ENCODE results near the gene ARHGAP26. TPM values are rescaled to one million over a fixed set of nuclear protein-coding genes. Genes with fewer than 3 reads are reported as not detected.
A peak's percentile ranks its signal among the peaks of the same experiment; 100 is the strongest.

Gene ARHGAP26
- total and polyA plus RNA-seq, 2 donors (not counting 1 experiment from before 2014, with no cell fraction given): 4.1 to 6.8 TPM

GRCh38 chr5:143065996-143066522, 295.9 kb downstream of the ARHGAP26 start:
- H3K4me3 ChIP-seq (replicated peaks in 1 of 4; ENCODE audit: control extremely low read depth in 1 of 4, insufficient read depth in 1 of 4, low read depth in 3 of 4, low read length in 4 of 4): no peak overlapping the region
- no peak for DNase-seq (ENCODE audit: low read depth in 2 of 2)
- H3K9me3 ChIP-seq (ENCODE audit: control insufficient read depth, insufficient read depth, low read depth, low read length): no peaks in the 10 kb centered on the region
- no peaks in the 10 kb centered on the region for H3K36me3 ChIP-seq (ENCODE audit: control insufficient read depth, insufficient read depth, low read length)
- no peaks in the 10 kb centered on the region for H4K20me1 ChIP-seq (ENCODE audit: control insufficient read depth, extremely low read depth, insufficient read depth, low read length)
- H3K4me2 ChIP-seq (ENCODE audit: extremely low read depth, insufficient read depth, low read length): no peak overlapping the region
- H3K4me1 ChIP-seq (ENCODE audit: control insufficient read depth, extremely low read depth, insufficient read depth, low read length): peaks cover 47% of the 10 kb centered on the region
- no peak for TF ChIP-seq EZH2 (IDR thresholded peaks at IDR 0.05; ENCODE audit: low read length, missing control alignments)
- TF ChIP-seq CTCF (conservative IDR thresholded peaks at IDR 0.05 in 1 of 2, IDR thresholded peaks at IDR 0.05 in 1 of 2; ENCODE audit: low read depth in 1 of 2, low read length in 2 of 2): no peak
- H3K27me3 ChIP-seq (ENCODE audit: control insufficient read depth, insufficient read depth, low read length): no peaks in the 10 kb centered on the region
- no peak overlapping the region for H2AFZ ChIP-seq (ENCODE audit: low read length)
- no peaks in the 10 kb centered on the region for H3K79me2 ChIP-seq (ENCODE audit: control insufficient read depth, insufficient read depth, low read length)
- peak overlapping the region; percentile 73 for H3K27ac ChIP-seq (ENCODE audit: insufficient read depth, low read length)
- H3K9ac ChIP-seq (ENCODE audit: insufficient read depth, low read length): no peak overlapping the region

GRCh38 chr5:143066556-143067281, 296.5 kb downstream of the ARHGAP26 start:
- no peak for TF ChIP-seq CTCF (conservative IDR thresholded peaks at IDR 0.05 in 1 of 2, IDR thresholded peaks at IDR 0.05 in 1 of 2; ENCODE audit: low read depth in 1 of 2, low read length in 2 of 2)
- TF ChIP-seq EZH2 (IDR thresholded peaks at IDR 0.05; ENCODE audit: low read length, missing control alignments): no peak
- Histone ChIP-seq H3K4me2 (ENCODE audit: extremely low read depth, insufficient read depth, low read length) (no peak overlapping the region), H4K20me1 (ENCODE audit: control insufficient read depth, extremely low read depth, insufficient read depth, low read length) (no peaks in the 10 kb centered on the region), H3K27ac (ENCODE audit: insufficient read depth, low read length) (peak overlapping the region; percentile 22), H3K36me3 (ENCODE audit: control insufficient read depth, insufficient read depth, low read length) (no peaks in the 10 kb centered on the region), H3K79me2 (ENCODE audit: control insufficient read depth, insufficient read depth, low read length) (no peaks in the 10 kb centered on the region), H2AFZ (ENCODE audit: low read length) (peak overlapping the region; percentile 4), H3K27me3 (ENCODE audit: control insufficient read depth, insufficient read depth, low read length) (no peaks in the 10 kb centered on the region), H3K4me1 (ENCODE audit: control insufficient read depth, extremely low read depth, insufficient read depth, low read length) (peaks cover 43% of the 10 kb centered on the region), H3K4me3 (replicated peaks in 1 of 4; ENCODE audit: control extremely low read depth in 1 of 4, insufficient read depth in 1 of 4, low read depth in 3 of 4, low read length in 4 of 4) (no peak overlapping the region), H3K9me3 (ENCODE audit: control insufficient read depth, insufficient read depth, low read depth, low read length) (no peaks in the 10 kb centered on the region), H3K9ac (ENCODE audit: insufficient read depth, low read length) (no peak overlapping the region)
- DNase-seq (ENCODE audit: low read depth in 2 of 2): peak in 1 of 2 donors; percentile 58

- TF ChIP-seq CTCF (conservative IDR thresholded peaks at IDR 0.05 in 1 of 2, IDR thresholded peaks at IDR 0.05 in 1 of 2; ENCODE audit: low read depth in 1 of 2, low read length in 2 of 2): no peak
- no peak for TF ChIP-seq EZH2 (IDR thresholded peaks at IDR 0.05; ENCODE audit: low read length, missing control alignments)
- Histone ChIP-seq H3K4me2 (ENCODE audit: extremely low read depth, insufficient read depth, low read length) (no peak overlapping the region), H3K9me3 (ENCODE audit: control insufficient read depth, insufficient read depth, low read depth, low read length) (no peaks in the 10 kb centered on the region), H3K4me3 (replicated peaks in 1 of 4; ENCODE audit: control extremely low read depth in 1 of 4, insufficient read depth in 1 of 4, low read depth in 3 of 4, low read length in 4 of 4) (no peak overlapping the region), H2AFZ (ENCODE audit: low read length) (no peak overlapping the region), H3K79me2 (ENCODE audit: control insufficient read depth, insufficient read depth, low read length) (no peaks in the 10 kb centered on the region), H3K9ac (ENCODE audit: insufficient read depth, low read length) (no peak overlapping the region), H3K4me1 (ENCODE audit: control insufficient read depth, extremely low read depth, insufficient read depth, low read length) (peaks cover 24% of the 10 kb centered on the region), H3K27me3 (ENCODE audit: control insufficient read depth, insufficient read depth, low read length) (no peaks in the 10 kb centered on the region), H3K36me3 (ENCODE audit: control insufficient read depth, insufficient read depth, low read length) (no peaks in the 10 kb centered on the region), H3K27ac (ENCODE audit: insufficient read depth, low read length) (no peak overlapping the region), H4K20me1 (ENCODE audit: control insufficient read depth, extremely low read depth, insufficient read depth, low read length) (no peaks in the 10 kb centered on the region)
- no peak for DNase-seq (ENCODE audit: low read depth in 2 of 2)
Measured at GRCh38 chr5:143068712-143069111, 298.5 kb downstream of the ARHGAP26 start.
